Activated naive CD4-positive, alpha-beta T cell treated with anti-CD3 and anti-CD28 coated beads, Interleukin-2, amount 10 ng/mL, durations not matched to agents 7 days and 5 days (primary cell): ENCODE measurements around the gene CCDC127.

Experiments
- CTCF ChIA-PET: fragments of 350-600 bp; sonication (Branson Sonifier 250); formaldehyde crosslinking; loops from one replicate; lab custom pipeline; 2021; ENCODE audit warnings: antibody characterized with exemption; lab: Charles Lee
- DNase-seq: peaks from one replicate; pipeline ENCODE4 v3.0.0-alpha.2; 2020
- H3K27ac Mint-ChIP-seq: one replicate; pipeline ENCODE4 v1.8.0; 2021; ENCODE audit warnings: mild to moderate bottlenecking, moderate library complexity, mixed read lengths
- H3K27me3 Mint-ChIP-seq: one replicate; pipeline ENCODE4 v1.8.0; 2021; ENCODE audit warnings: mild to moderate bottlenecking, mixed read lengths
- H3K36me3 Mint-ChIP-seq: one replicate; pipeline ENCODE4 v1.8.0; 2021; ENCODE audit warnings: mixed read lengths
- H3K4me1 Mint-ChIP-seq: one replicate; pipeline ENCODE4 v1.8.0; 2021; ENCODE audit warnings: mixed read lengths
- H3K4me3 Mint-ChIP-seq: one replicate; pipeline ENCODE4 v1.8.0; 2021; ENCODE audit warnings: mild to moderate bottlenecking, moderate library complexity, mixed read lengths
- H3K9me3 Mint-ChIP-seq: one replicate; pipeline ENCODE4 v1.8.0; 2021; ENCODE audit warnings: mixed read lengths

The CCDC127 gene

DNA sequence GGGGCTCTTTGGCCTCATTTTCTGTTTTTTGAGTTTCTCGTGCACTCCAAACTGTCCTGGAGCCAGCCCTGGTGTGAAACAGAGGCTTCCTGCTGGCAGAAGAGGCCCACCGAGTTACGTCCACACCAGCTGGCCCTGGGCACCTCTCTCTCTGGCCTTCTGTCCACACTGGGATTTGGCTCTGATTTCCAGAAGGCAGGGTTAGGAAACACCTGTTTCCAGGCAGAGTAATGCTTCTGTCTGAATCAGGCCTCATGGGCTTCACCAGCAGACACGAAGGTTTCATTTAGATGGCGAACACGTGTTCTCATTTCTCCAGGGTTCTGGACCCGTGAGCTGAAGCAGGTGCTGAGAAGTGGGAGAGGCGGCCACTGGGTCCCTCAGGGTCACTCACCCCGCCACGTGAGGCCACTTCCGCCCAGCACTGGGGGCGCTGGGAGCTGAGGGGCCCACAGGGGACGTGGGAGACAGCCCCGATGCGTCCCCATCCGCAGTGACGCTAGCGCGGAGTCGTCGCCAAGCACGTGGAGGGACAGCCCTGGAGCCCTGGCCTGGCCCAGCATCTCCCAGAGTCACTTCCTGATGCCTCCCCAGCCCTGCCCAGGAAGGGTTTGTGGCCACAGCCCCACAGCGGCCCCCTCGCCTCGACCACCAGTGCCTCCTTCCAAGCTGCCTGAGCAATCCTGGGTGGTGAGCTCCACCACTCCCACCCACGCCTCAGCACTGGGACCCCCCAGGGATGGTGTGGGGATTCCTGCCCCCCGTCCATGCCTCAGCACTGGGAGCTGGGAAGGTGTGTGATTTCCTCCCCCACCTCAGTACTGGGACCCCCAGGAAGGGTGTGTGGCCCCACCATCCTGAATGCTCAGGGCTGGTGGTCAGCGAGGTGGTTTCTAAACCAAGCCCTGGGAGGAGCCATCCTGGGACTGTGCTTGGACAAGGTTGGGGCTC lies 31.6 kb downstream of the CCDC127 start:
- CTCF ChIA-PET, result no interaction called here
- DNase-seq, result peak; percentile 10
- Mint-ChIP-seq H3K4me1 (peaks cover 8% of the 10 kb centered on the region), H3K27me3 (peaks cover 20% of the 10 kb centered on the region), H3K36me3 (no peaks in the 10 kb centered on the region), H3K4me3 (no peak overlapping the region), H3K9me3 (no peaks in the 10 kb centered on the region), H3K27ac (no peak overlapping the region)

- Mint-ChIP-seq H3K27ac (no peak overlapping the region), H3K36me3 (no peaks in the 10 kb centered on the region), H3K4me1 (peaks cover 5% of the 10 kb centered on the region)
Observed at GRCh38 chr5:185095-186070, 32.6 kb downstream of the CCDC127 start.

GRCh38 chr5:184471-184870 lies 33.5 kb downstream of the CCDC127 start:
- DNase-seq, result no peak
- no peaks in the 10 kb centered on the region for H3K36me3 Mint-ChIP-seq
- H3K4me1 Mint-ChIP-seq, result peaks cover 5% of the 10 kb centered on the region
- CTCF ChIA-PET, result no interaction called here
- no peaks in the 10 kb centered on the region for H3K9me3 Mint-ChIP-seq
- H3K4me3 Mint-ChIP-seq, result no peak overlapping the region
- H3K27ac Mint-ChIP-seq, result no peak overlapping the region
- peaks cover 9% of the 10 kb centered on the region for H3K27me3 Mint-ChIP-seq

More at GRCh38 chr5:185095-186070, 32.6 kb downstream of the CCDC127 start:
- Mint-ChIP-seq H3K9me3 (no peaks in the 10 kb centered on the region), H3K4me3 (no peak overlapping the region), H3K27me3 (peaks cover 14% of the 10 kb centered on the region)
- CTCF ChIA-PET, result no interaction called here
- DNase-seq, result no peak

DNA sequence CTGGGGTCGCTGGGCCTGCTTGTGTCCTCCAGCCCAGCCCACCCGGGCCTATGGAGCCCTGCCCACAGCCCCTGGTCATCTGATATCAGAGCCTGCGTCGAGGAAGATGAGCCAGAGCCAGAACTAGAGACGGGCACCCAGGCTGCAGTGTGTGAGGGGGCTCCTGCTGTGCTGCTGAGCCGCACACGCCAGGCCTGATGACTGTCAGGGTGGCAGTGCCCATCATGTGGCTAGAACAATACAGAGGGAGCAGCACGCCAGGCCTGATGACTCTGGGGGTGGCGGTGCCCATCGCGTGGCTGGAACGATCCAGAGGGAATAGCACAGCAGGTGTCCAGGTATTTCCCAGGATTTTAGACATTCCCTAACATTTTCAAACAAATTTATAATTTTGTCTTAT lies 35.8 kb downstream of the CCDC127 start:
- H3K27me3 Mint-ChIP-seq, result peaks cover 8% of the 10 kb centered on the region
- no peak overlapping the region for H3K4me3 Mint-ChIP-seq
- CTCF ChIA-PET, result no interaction called here
- no peaks in the 10 kb centered on the region for H3K9me3 Mint-ChIP-seq
- no peak for DNase-seq
- H3K4me1 Mint-ChIP-seq, result no peaks in the 10 kb centered on the region
- H3K27ac Mint-ChIP-seq, result no peak overlapping the region
- H3K36me3 Mint-ChIP-seq, result no peaks in the 10 kb centered on the region

GRCh38 chr5:181566-181965 lies 36.4 kb downstream of the CCDC127 start:
- Mint-ChIP-seq H3K27ac (no peak overlapping the region), H3K27me3 (peaks cover 8% of the 10 kb centered on the region), H3K4me1 (no peaks in the 10 kb centered on the region), H3K9me3 (no peaks in the 10 kb centered on the region), H3K4me3 (no peak overlapping the region), H3K36me3 (no peaks in the 10 kb centered on the region)
- CTCF ChIA-PET, result no interaction called here
- DNase-seq, result no peak

DNA sequence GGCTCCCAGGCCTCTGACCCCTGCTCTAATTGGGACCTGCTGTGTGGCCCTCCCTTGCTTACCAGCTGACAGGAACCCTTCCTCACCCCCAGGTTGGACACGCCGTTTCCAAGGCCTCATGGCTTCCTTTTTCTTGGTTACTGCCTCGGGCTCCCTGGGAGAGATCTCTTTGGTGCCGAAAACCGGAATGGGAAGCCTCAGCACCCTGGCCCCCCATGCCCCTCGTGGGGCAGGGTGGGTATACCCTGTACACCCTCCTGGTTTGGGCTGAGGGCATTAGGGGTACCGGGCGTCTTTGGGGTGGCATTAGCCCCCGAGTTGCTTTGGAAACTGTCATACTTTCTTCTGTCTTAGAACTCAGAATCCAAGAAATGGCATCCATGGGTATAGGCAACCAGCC lies 36.8 kb downstream of the CCDC127 start:
- Mint-ChIP-seq H3K4me1 (no peaks in the 10 kb centered on the region), H3K27ac (no peak overlapping the region)
- CTCF ChIA-PET, result no interaction called here

GRCh38 chr5:180286-180918 lies 37.6 kb downstream of the CCDC127 start:
- no peak overlapping the region for H3K4me3 Mint-ChIP-seq
- H3K4me1 Mint-ChIP-seq, result no peaks in the 10 kb centered on the region
- DNase-seq, result no peak
- no peak overlapping the region for H3K27ac Mint-ChIP-seq
- H3K27me3 Mint-ChIP-seq, result peaks cover 8% of the 10 kb centered on the region
- CTCF ChIA-PET, result no interaction called here
- H3K36me3 Mint-ChIP-seq, result no peaks in the 10 kb centered on the region
- H3K9me3 Mint-ChIP-seq, result no peaks in the 10 kb centered on the region

More for the DNA sequence above, 36.8 kb downstream of the CCDC127 start:
- no peak overlapping the region for H3K4me3 Mint-ChIP-seq
- peaks cover 8% of the 10 kb centered on the region for H3K27me3 Mint-ChIP-seq
- H3K36me3 Mint-ChIP-seq, result no peaks in the 10 kb centered on the region
- no peak for DNase-seq
- H3K9me3 Mint-ChIP-seq, result no peaks in the 10 kb centered on the region

DNA sequence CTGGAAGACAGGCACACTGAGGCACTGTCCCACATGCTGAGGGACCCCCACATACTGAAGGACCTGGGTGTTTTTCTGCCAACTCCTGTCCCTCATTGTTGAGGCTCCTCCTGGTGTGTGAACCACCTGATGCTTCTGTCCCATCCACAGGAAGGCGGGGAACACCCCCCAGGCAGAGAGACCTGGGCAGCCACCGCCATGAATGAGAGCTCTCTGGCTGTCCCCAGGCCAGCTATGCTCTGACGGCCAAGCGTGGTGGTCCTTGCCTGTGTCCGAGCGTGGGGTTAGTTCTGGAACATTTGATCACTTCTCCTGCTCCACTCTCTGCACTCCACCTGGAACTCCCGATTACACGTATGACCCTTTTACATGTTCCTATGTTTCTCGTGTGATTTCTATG lies 38.6 kb downstream of the CCDC127 start:
- Mint-ChIP-seq H3K27me3 (peaks cover 8% of the 10 kb centered on the region), H3K36me3 (no peaks in the 10 kb centered on the region), H3K27ac (no peak overlapping the region), H3K4me1 (no peaks in the 10 kb centered on the region), H3K9me3 (no peaks in the 10 kb centered on the region), H3K4me3 (no peak overlapping the region)
- CTCF ChIA-PET, result no interaction called here
- no peak for DNase-seq

- no peaks in the 10 kb centered on the region for H3K4me1 Mint-ChIP-seq
- no peaks in the 10 kb centered on the region for H3K9me3 Mint-ChIP-seq
- CTCF ChIA-PET, result interaction anchor here (1.1 kb wide), 1 partner anchor 10 kb away, joined by 4 read pairs; no protein-coding TSS in a partner anchor
- H3K36me3 Mint-ChIP-seq, result no peaks in the 10 kb centered on the region
- no peak for DNase-seq
- H3K4me3 Mint-ChIP-seq, result no peak overlapping the region
- no peak overlapping the region for H3K27ac Mint-ChIP-seq
- H3K27me3 Mint-ChIP-seq, result peaks cover 8% of the 10 kb centered on the region
Observed at GRCh38 chr5:178110-178509, 39.8 kb downstream of the CCDC127 start.

GRCh38 chr5:176296-176823 lies 41.6 kb downstream of the CCDC127 start:
- no peak overlapping the region for H3K27ac Mint-ChIP-seq
- no peak overlapping the region for H3K4me3 Mint-ChIP-seq
- no peaks in the 10 kb centered on the region for H3K9me3 Mint-ChIP-seq
- peaks cover 8% of the 10 kb centered on the region for H3K27me3 Mint-ChIP-seq
- DNase-seq, result no peak
- H3K4me1 Mint-ChIP-seq, result no peaks in the 10 kb centered on the region
- no peaks in the 10 kb centered on the region for H3K36me3 Mint-ChIP-seq
- CTCF ChIA-PET, result no interaction called here

DNA sequence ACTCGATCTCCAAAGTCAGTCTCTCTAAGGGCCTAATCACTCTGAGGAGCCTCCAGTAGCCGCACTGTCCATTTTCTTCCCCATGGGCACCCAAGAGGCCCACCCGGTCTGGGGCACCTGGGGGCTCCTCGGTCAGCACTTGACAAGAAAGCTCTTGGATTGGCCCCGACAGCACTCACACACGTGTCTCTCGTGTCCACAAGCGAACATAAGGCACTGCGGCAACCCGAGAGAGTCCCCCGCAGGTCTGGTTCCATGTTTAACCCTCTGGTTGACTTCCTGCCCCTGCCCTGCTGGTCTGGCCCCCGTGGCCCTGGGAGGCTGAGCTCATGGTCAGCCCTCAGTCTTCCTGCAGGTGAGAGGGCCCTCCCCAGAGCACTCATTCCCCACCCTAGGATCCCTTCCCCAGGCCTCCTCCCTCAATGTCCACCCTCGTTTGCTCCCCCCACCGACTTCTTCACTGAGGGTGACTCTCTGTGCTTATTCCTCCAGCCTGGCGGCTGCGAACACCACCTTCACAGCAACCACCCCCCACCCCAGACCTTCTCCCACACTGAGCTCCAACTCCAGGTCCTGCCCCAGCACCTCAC lies 43.0 kb downstream of the CCDC127 start:
- Mint-ChIP-seq H3K27ac (no peak overlapping the region), H3K36me3 (no peaks in the 10 kb centered on the region), H3K9me3 (no peaks in the 10 kb centered on the region), H3K4me3 (no peak overlapping the region), H3K4me1 (no peaks in the 10 kb centered on the region), H3K27me3 (peaks cover 4% of the 10 kb centered on the region)
- DNase-seq, result peak; percentile 5
- CTCF ChIA-PET, result interaction anchor here (0.7 kb wide), 1 partner anchor 260 kb away, joined by 3 read pairs; no protein-coding TSS in a partner anchor

GRCh38 chr5:174291-174600 lies 43.7 kb downstream of the CCDC127 start:
- H3K36me3 Mint-ChIP-seq, result no peaks in the 10 kb centered on the region
- H3K9me3 Mint-ChIP-seq, result no peaks in the 10 kb centered on the region
- H3K4me1 Mint-ChIP-seq, result no peaks in the 10 kb centered on the region
- peak; percentile 5 for DNase-seq
- H3K27me3 Mint-ChIP-seq, result peaks cover 4% of the 10 kb centered on the region
- no peak overlapping the region for H3K4me3 Mint-ChIP-seq
- CTCF ChIA-PET, result no interaction called here
- no peak overlapping the region for H3K27ac Mint-ChIP-seq

- Mint-ChIP-seq H3K4me3 (no peak overlapping the region), H3K27me3 (peaks cover 4% of the 10 kb centered on the region), H3K36me3 (no peaks in the 10 kb centered on the region), H3K27ac (no peak overlapping the region), H3K9me3 (no peaks in the 10 kb centered on the region), H3K4me1 (no peaks in the 10 kb centered on the region)
- peak; percentile 14 for DNase-seq
- CTCF ChIA-PET, result no interaction called here
Observed at GRCh38 chr5:173392-174290, 44.3 kb downstream of the CCDC127 start.
